Left cardiac atrium (tissue), 4 donors: ENCODE data around the gene FOXD1. TPM values are rescaled to one million over a fixed set of nuclear protein-coding genes. Genes with fewer than 3 reads are reported as not detected.
A peak's percentile ranks its signal among the peaks of the same experiment; 100 is the strongest.
"Not testable (repeated sequence)": the region's sequence is repeated elsewhere in the genome, so short reads cannot be mapped to it uniquely, and the experiment has no call there.

Experiments used
- ATAC-seq, 2 donors: fragments of 200-7000 bp; cut with Tn5 transposase; one replicate each; pipeline ENCODE4 v1.9.1; 2020; ENCODE audit warnings: mild to moderate bottlenecking in 2 of 2, moderate library complexity in 2 of 2
- DNase-seq: peaks from one replicate; pipeline ENCODE4 v3.0.0-alpha.2; 2020
- intact Hi-C, 2 donors: fragments of 100-400 bp; cut with DNase I; formaldehyde crosslinking; loops; one replicate each; pipeline versions ENCODE4 v1.14.1 to v1.15.1; 2022 to 2023
- long read RNA-seq: library from polyadenylated mRNA; unstranded; transcript quantifications from one replicate; pipeline ENCODE4 v2.0.0, GENCODE V29; 2021
- total RNA-seq, 2 donors: library from RNA; stranded (reverse); fragmentation: NEBNext Ultra II Directional; extraction: Animal tissue kit (Norgen Biotek cat#: 25700); gene quantifications; one replicate each; pipeline ENCODE4 v1.2.1, GENCODE V29; 2021
- donor health status: DM: no; HTN: yes; CAD: no.
- donor health status: DM: no; HTN: yes; CAD: no; lungs with severe emphysema.
- donor health status: DM: yes; HTN: yes; CAD: no.
- donor health status: Dilated cardiomyopathy.

FOXD1 gene
- total RNA-seq = under 1 TPM; 0.09 to 0.10 TPM
- long read RNA-seq = 0 reads

- peak; percentile 53 for DNase-seq
- ATAC-seq = peak; percentile 73 to 85
- intact Hi-C loops = loop anchor here in 1 of 2 donors (10.0 kb wide), 1 partner anchor 234 kb away; no protein-coding TSS in a partner anchor
Measured at GRCh38 chr5:73448463-73449136, at the start of gene FOXD1. Gene FOXD1, minus strand, starts transcription at chr5:73448777. Its CDS starts 415 bp downstream, at chr5:73448362.

DNA sequence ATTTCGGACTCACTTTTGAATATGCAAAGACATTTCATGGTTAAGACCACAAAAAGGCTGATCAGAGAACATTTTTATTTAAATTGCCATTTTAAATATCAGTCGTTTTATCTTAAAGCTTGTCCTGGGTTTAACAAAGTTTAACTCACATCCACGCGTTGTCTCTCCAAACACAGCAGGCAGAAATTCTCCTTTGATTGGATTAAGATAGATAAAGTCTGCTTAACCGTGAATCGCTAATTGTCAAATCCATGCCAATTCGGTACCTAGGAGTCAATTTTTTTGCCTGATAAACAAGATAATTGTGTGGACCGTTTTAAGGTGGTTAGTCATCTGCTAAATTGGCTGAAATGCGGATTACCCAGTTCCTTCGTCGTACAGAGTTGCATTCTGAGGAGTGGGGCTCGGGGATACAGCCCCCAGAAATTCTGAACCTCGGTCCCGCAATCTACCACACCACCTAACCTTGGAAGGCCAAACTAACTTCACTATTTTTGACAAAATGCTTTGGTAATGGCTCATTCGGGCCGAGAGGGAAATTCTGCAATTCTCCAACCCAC is 49.0 kb upstream of the FOXD1 start:
- peak in 1 of 2 donors; percentile 5 for ATAC-seq
- DNase-seq = no peak
- intact Hi-C loops = no loop called here

DNA sequence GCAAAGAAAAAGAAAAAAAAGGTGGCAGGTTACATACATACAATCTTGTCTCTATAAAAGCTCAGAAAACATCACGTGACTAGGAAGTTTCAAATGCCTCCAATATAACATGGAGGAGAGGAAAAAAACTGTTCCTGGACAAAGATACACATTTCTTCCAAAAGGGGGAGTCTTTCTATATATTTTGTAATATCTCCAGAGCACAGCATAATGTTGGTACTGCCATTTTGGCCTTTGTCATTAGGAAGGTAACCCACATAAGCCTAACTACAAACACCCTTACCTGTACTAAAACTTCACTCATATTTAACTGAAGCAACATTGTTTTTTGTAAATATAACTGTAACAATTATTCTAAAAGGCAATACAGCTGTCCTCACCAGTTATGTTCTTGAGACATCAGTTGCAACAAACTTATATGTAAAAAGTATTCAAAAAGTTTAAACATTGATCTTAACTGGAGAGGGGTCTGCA is 48.4 kb upstream of the FOXD1 start:
- intact Hi-C loops = no loop called here
- no peak for ATAC-seq
- no peak for DNase-seq

DNA sequence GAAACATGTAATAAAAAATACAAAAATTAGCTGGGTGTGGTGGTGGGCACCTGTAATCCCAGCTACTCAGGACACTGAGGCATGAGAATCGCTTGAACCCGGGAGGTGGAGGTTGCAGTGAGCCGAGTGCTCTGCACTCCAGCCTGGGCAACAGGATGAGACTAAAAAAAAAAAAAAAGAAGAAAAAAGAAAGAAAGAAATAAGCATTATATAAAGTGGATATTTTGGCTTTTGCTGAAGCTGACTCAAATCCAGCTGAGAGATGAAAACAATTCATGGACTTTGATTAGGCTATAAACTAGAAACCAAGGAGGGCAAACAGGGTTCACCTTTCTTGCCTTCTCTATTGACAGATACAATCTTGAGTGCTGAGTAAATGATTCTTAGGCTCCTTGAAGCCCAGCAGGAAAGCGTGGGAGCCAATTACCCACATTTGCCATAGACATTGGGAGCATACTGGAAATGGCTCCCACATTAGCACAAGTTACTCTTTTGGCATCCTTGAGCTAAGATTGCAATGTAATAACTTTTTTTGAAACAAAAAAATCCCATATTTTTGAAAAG is 47.3 kb upstream of the FOXD1 start:
- intact Hi-C loops = no loop called here
- no peak for DNase-seq
- no peak for ATAC-seq

- DNase-seq (no peak), ATAC-seq (no peak)
- intact Hi-C loops = no loop called here
Measured at GRCh38 chr5:73494721-73495120, 46.1 kb upstream of the FOXD1 start.

DNA sequence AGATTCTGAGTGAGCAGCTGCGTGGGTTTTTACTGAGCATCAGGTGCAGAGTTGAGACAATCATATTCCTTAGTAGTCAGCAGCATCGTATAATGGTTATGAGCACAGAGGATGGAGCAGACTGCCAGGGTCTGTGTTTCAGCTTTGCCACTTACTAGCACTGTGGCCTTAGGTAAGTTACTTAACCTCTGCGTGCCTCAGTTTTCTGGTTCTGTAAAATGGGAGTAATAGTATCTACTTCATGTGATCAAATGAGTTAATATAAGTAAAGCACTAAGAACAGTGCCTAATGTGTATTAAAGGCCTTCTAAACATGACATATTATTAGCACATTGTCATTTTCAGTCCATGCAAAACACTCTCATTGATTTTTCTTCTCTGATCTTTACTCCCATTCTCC is 44.8 kb upstream of the FOXD1 start:
- ATAC-seq (no peak), DNase-seq (no peak)
- intact Hi-C loops = no loop called here

GRCh38 chr5:73491155-73491554 is 42.6 kb upstream of the FOXD1 start:
- ATAC-seq (no peak), DNase-seq (no peak)
- intact Hi-C loops = no loop called here

- ATAC-seq = no peak
- DNase-seq = no peak
- intact Hi-C loops = no loop called here
Measured at GRCh38 chr5:73490088-73490487, 41.5 kb upstream of the FOXD1 start.

- intact Hi-C loops = no loop called here
- DNase-seq (no peak), ATAC-seq (no peak)
Measured at GRCh38 chr5:73488806-73489205, 40.2 kb upstream of the FOXD1 start.

DNA sequence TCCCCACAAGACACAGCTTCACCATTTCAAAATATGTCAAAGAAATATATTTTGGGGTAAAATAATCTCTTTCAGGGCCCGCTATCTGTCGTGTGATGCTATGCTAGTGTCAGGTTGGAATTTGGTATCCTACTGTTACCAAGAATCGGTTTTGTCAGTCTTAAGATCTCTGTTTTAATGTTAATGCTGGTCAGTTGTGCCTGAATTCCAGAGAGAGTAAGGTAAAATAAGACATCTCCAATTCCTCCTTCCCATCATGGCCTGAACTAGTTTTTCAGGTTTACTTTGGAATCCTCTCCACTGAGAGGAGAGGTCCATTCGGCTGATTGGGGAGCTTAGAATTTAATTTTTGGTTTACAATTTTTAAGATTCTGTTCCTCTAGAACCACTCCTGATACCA is 39.2 kb upstream of the FOXD1 start:
- intact Hi-C loops = no loop called here
- ATAC-seq = no peak

DNA sequence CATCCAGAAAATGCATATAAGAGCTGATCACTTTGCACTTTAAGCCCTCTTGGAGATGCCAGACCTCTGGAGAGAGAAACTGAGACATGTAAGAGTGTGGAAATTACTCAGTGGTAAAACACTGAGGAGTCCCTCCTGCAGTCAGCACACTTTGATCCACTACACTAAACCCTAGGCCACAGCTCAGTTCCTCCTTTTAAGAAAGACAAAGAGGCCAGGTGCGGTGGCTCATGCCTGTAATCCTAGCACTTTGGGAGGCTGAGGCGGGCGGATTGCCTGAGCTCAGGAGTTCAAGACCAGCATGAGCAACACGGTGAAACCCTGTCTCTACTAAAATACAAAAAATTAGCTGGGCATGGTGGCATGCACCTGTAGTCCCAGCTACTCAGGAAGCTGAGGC is 38.7 kb upstream of the FOXD1 start:
- ATAC-seq, intact Hi-C loops, DNase-seq: not testable (repeated sequence)

More for the DNA sequence above, 39.2 kb upstream of the FOXD1 start:
- DNase-seq = no peak

GRCh38 chr5:73486119-73486899 is 37.7 kb upstream of the FOXD1 start:
- intact Hi-C loops = no loop called here
- DNase-seq (no peak), ATAC-seq (no peak)

- DNase-seq = no peak
- ATAC-seq = no peak
- intact Hi-C loops = no loop called here
Measured at GRCh38 chr5:73485715-73486114, 37.1 kb upstream of the FOXD1 start.

DNA sequence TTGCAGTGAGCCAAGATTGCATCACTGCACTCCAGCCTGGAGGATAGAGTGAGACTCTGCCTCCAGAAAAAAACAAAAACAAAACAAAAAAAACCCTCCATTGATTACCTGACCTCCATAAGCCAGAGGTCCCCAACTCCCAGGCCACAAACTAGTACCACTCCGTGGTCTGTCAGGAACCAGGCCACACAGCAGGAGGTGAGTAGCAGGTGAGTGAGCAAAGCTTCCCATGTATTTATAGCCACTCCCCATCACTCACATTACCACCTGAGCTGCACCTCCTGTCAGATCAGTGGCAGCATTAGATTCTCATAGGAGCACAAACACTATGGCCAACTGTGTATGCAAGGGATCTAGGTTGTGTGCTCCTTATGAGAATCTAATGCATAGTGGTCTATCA is 35.9 kb upstream of the FOXD1 start:
- no peak for DNase-seq
- intact Hi-C loops = no loop called here
- ATAC-seq = no peak

GRCh38 chr5:73483676-73484075 is 35.1 kb upstream of the FOXD1 start:
- intact Hi-C loops = no loop called here
- no peak for ATAC-seq

DNA sequence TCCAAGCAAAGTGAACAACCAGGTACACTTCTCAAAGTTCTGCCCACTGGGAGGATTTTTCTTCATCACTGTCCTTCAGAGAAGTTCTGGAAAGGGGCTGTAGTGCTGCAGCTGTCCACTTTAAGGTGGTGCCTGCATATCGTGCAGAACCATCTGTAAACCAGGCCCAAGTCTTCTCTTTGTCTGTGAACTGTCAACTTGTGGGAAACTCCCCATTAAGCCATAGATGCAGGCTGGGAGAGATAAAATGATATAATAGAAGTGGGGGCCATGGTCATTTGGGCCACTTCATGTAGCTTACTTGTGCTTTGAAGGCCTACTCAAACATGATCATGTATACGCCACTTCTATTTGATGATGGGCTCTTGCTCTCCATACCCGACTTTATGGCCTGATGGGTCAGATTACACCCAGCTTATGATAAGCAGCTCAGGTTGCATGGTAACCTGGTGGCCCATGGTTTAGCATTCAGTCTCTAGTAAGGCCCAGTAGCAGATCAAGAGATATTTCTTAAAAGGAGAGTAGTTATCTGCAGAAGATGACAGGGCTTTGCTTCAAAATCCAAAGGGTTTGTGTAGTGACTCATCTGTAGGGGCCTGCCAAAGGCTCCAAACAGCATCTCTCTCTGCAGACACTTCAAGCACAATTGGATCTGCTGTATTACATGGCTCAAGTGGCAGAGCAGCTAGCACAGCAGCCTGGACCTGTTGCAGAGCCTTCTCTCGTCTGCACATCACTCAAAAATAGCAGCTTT is 34.0 kb upstream of the FOXD1 start:
- DNase-seq (no peak), ATAC-seq (no peak)
- intact Hi-C loops = no loop called here

More at GRCh38 chr5:73483676-73484075, 35.1 kb upstream of the FOXD1 start:
- no peak for DNase-seq

DNA sequence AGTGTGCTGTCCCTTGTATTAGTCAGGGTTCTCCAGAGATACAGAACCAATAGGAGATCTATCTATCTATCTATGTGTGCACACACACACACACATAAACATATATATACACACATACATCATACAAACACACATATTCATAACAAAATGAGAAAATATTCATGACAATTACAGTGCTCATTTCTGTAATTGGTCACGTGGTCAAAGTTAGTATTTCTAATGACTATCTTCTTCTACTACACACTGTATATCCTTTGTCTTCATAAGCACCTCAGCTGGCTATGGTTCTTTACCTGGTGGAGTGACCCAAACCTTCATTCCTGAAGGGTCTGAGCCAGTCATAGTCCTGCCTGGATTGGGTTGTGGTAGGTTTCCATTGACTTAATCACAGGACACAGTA is 31.9 kb upstream of the FOXD1 start:
- intact Hi-C loops = no loop called here
- ATAC-seq (no peak), DNase-seq (no peak)

GRCh38 chr5:73472116-73472515 is 23.5 kb upstream of the FOXD1 start:
- ATAC-seq (no peak), DNase-seq (no peak)
- intact Hi-C loops = no loop called here

- ATAC-seq = no peak
- intact Hi-C loops = no loop called here
- no peak for DNase-seq
Measured at GRCh38 chr5:73471654-73472053, 23.1 kb upstream of the FOXD1 start.
